Astrocyte of the cerebellum (primary cell): Measurements from ENCODE around the gene AHNAK2.
A peak's percentile ranks its signal among the peaks of the same experiment; 100 is the strongest.

ENCODE experiments used
- DNase-seq: peaks from one replicate; pipeline ENCODE4 v3.0.0-alpha.2; 2011; ENCODE audit warnings: low read depth
- H3K4me3 ChIP-seq: 2 replicates; pipeline ENCODE4 v1.5.1; 2011; ENCODE audit warnings: mild to moderate bottlenecking, low read depth, low read length, moderate library complexity
- in situ Hi-C: cut with HindIII; loops from 2 replicates; pipeline ENCODE4 v1.10.0; 2017; ENCODE audit warnings: low sequenced_read_pairs
- TF ChIP-seq, protein P1 (sequence below): IDR thresholded peaks from 2 replicates; pipeline ENCODE4 v1.5.1; 2012; ENCODE audit warnings: low read length, low read depth, moderate library complexity, mild to moderate bottlenecking; ENCODE audit errors: missing control alignments

The AHNAK2 gene

DNA sequence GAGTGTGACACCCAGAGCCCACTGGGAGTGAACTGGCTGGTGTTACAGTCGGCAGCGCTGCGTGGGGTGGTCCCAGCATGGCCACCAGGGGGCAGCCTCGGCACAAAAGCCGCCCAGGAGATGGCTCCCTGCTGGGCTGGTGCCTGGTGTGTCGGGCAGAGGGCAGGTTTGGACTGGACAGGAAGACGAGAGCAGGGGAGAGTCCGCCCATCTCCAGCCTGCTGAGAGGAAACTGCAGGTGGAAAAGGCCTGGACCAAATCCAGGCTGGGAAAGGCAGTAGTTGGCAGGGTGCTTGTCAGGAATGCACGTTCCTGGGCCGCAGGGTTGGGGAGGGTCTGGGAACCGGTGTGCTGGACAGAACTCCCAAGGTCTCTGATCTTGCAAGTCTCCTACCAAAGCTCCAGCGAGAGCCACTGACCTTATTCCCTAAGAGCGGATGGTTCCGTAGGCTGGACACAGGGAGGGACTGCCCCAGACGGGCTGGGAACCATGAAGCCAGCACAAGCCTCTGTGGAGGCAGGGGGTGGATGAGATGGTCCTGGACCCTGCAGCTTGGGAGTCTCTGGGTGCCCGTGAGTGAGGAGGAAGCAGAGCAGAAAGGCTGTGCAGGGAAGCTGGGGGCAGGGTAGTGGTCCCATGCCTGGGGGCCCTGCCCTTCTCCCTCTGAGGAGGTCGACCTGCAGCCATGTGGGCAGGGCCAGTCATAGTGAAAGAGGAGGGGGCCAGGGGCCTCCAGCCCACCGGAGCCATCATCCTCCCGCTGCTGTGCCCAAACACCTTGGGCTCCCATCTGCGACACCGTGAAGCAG is 1.8 kb downstream of the AHNAK2 start:
- DNase-seq, result no peak
- in situ Hi-C loops, result no loop called here
- no peak overlapping the region for H3K4me3 ChIP-seq
- TF ChIP-seq, protein P1, sequence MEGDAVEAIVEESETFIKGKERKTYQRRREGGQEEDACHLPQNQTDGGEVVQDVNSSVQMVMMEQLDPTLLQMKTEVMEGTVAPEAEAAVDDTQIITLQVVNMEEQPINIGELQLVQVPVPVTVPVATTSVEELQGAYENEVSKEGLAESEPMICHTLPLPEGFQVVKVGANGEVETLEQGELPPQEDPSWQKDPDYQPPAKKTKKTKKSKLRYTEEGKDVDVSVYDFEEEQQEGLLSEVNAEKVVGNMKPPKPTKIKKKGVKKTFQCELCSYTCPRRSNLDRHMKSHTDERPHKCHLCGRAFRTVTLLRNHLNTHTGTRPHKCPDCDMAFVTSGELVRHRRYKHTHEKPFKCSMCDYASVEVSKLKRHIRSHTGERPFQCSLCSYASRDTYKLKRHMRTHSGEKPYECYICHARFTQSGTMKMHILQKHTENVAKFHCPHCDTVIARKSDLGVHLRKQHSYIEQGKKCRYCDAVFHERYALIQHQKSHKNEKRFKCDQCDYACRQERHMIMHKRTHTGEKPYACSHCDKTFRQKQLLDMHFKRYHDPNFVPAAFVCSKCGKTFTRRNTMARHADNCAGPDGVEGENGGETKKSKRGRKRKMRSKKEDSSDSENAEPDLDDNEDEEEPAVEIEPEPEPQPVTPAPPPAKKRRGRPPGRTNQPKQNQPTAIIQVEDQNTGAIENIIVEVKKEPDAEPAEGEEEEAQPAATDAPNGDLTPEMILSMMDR, result peak; percentile 79

DNA sequence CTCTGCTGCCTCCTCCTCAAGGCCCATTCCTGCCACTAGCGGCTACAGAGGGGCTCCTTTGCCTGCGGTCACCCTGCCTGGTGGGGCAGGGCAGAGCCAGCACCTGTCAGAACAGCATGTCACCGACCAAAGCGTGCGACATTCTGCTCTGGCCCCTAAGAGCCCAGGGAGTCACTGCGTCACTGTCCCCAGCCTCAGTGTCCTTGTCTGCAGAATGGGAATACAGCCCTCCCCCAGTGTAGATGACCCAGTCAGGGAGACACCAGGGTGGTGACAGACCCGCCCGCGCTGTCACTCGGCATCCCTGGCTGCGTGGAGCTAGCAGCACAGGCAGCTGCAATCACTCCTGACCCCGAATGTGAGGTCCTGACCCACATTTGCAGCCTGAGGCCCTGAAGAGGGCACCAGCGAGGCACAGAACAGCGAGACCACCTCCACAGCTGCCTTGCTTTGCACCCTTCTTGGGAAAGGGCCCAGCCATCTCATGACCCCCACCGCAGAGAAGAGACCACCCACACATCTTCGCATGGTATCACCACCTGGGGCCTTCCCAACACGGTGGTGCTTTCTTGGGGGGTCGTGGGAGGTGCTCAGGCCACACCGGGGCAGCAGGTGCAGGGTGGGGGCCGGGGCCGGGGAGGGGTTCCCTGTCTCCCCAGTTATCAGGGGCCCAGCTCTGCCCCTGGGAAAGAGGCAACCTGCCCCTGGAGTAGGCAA is 2.5 kb downstream of the AHNAK2 start:
- in situ Hi-C loops, result no loop called here
- no peak overlapping the region for H3K4me3 ChIP-seq
- no peak for DNase-seq
- TF ChIP-seq, protein P1, result no peak

GRCh38 chr14:104974665-104975390 is 3.3 kb downstream of the AHNAK2 start:
- DNase-seq, result no peak
- TF ChIP-seq, protein P1, result no peak
- H3K4me3 ChIP-seq, result no peak overlapping the region
- in situ Hi-C loops, result no loop called here

GRCh38 chr14:104974146-104974541 is 4.0 kb downstream of the AHNAK2 start:
- no peak for DNase-seq
- no peak overlapping the region for H3K4me3 ChIP-seq
- in situ Hi-C loops, result no loop called here
- TF ChIP-seq, protein P1, result no peak

- peak; percentile 32 for DNase-seq
- in situ Hi-C loops, result no loop called here
- no peak overlapping the region for H3K4me3 ChIP-seq
- TF ChIP-seq, protein P1, result no peak
Measured at GRCh38 chr14:104973385-104974145, 4.6 kb downstream of the AHNAK2 start.

DNA sequence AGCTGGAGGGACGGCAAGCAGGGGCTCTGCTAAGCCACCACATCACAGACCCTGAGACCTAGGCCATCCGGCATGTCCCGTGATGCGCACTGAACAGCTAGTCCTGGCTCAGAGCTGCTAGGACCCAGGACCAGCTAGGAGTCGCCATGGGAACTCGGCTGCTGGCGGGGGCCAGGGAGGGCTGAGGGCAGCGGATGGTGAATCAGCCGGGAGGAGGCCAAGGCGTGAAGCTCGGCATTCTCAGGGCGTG is 5.1 kb downstream of the AHNAK2 start:
- in situ Hi-C loops, result no loop called here
- TF ChIP-seq, protein P1, result no peak
- no peak overlapping the region for H3K4me3 ChIP-seq
- DNase-seq, result peak; percentile 91
